Kidney (tissue), 14 donors: Measurements from ENCODE around the gene CCT6A. TPM values are rescaled to one million over a fixed set of nuclear protein-coding genes. Genes with fewer than 3 reads are reported as not detected.
"Not testable (repeated sequence)": the region's sequence is repeated elsewhere in the genome, so short reads cannot be mapped to it uniquely, and the experiment has no call there.

Source experiments
- DNase-seq, 5 donors: peaks; one replicate each; pipeline ENCODE4 v3.0.0-alpha.2; 2013 to 2020
- FAIRE-seq: peaks from 2 replicates; lab custom pipeline; 2012; peaks lifted over from hg19 to GRCh38; lab: Jason Lieb, UNC
- H3K27ac ChIP-seq, 2 donors: one replicate each; pipeline ENCODE4 v1.7.0; 2013; ENCODE audit warnings: low read depth in 2 of 2, low read length in 2 of 2, inconsistent platforms in 1 of 2
- H3K27me3 ChIP-seq: one replicate; pipeline ENCODE4 v1.7.1; 2013; ENCODE audit warnings: low read length, inconsistent platforms; ENCODE audit not compliant: control insufficient read depth, insufficient read depth
- H3K36me3 ChIP-seq, 3 donors: one replicate each; pipeline versions ENCODE4 v1.7.0 to v1.7.1; 2013; ENCODE audit warnings: low read length in 3 of 3, control low read depth in 1 of 3, inconsistent platforms in 1 of 3; ENCODE audit not compliant: insufficient read depth in 3 of 3, control insufficient read depth in 2 of 3
- H3K4me1 ChIP-seq, 3 donors: one replicate each; pipeline versions ENCODE4 v1.7.0 to v1.7.1; 2013; ENCODE audit warnings: low read length in 3 of 3, inconsistent platforms in 1 of 3, low read depth in 1 of 3; ENCODE audit not compliant: control insufficient read depth in 2 of 3, insufficient read depth in 2 of 3
- H3K4me3 ChIP-seq, 3 donors: one replicate each; pipeline versions ENCODE4 v1.7.0 to v1.8.1; 2013; ENCODE audit warnings: low read length in 3 of 3, control low read depth in 1 of 3, inconsistent platforms in 1 of 3
- H3K9ac ChIP-seq, 3 donors: one replicate each; pipeline versions ENCODE4 v1.7.0 to v1.7.1; 2013; ENCODE audit warnings: low read length in 3 of 3, control low read depth in 1 of 3, inconsistent platforms in 1 of 3
- H3K9me3 ChIP-seq, 3 donors: one replicate each; pipeline versions ENCODE4 v1.7.0 to v1.7.1; 2013; ENCODE audit warnings: low read length in 3 of 3, control low read depth in 1 of 3, inconsistent platforms in 1 of 3; ENCODE audit not compliant: control insufficient read depth in 2 of 3, insufficient read depth in 1 of 3
- CTCF ChIP-seq: IDR thresholded peaks from 3 replicates; pipeline ENCODE4 v1.5.1; 2012; ENCODE audit warnings: mild to moderate bottlenecking, moderate library complexity, borderline replicate concordance; ENCODE audit not compliant: insufficient read depth; ENCODE audit errors: extremely low read depth
- intact Hi-C: fragments of 100-400 bp; cut with DNase I; formaldehyde crosslinking; loops from one replicate; pipeline ENCODE4 v1.11.1; 2022
- polyA plus RNA-seq: library from polyadenylated mRNA; stranded (reverse); fragments of 350-450 nt; fragmentation: Illumina TruSeq; extraction: RNeasy Lipid Tissue Mini Kit (QIAGEN cat#74804); gene quantifications from one replicate; pipeline ENCODE4 v1.2.3, GENCODE V29; 2014; ENCODE audit warnings: low read depth, low replicate concordance; ENCODE audit not compliant: insufficient read depth
- total RNA-seq: library from RNA; stranded (reverse); fragmentation: NEBNext Ultra II Directional; extraction: Animal tissue kit (Norgen Biotek cat#: 25700); gene quantifications from one replicate; pipeline ENCODE4 v1.2.1, GENCODE V29; 2021
- donor health status: control.
- donor health status: control.
- donor health status: control.
- donor health status: control.
- donor health status: control.
- donor health status: DM: yes; HTN: yes; CAD: no.
- donor health status: Normal renal cell carcinoma (clear cell type).

The CCT6A gene
- total and polyA plus RNA-seq, 2 donors from 2014 or later: 92.8 to 124 TPM

GRCh38 chr7:56097700-56098099 lies 46.1 kb downstream of the CCT6A start:
- intact Hi-C loops: no loop called here
- Histone ChIP-seq H3K9me3 (no peaks in the 10 kb centered on the region), H3K27me3 (no peaks in the 10 kb centered on the region), H3K36me3 (peaks cover 1 to 32% (median 11%) of the 10 kb centered on the region in 3 donors), H3K9ac (no peak overlapping the region), H3K4me1 (peaks cover 0 to 3% (median 0%) of the 10 kb centered on the region in 3 donors), H3K4me3 (no peak overlapping the region), H3K27ac (no peak overlapping the region)
- FAIRE-seq (no peak), DNase-seq (no peak)
- TF ChIP-seq CTCF: no peak

GRCh38 chr7:56098187-56099008 lies 46.8 kb downstream of the CCT6A start:
- H3K27ac ChIP-seq, DNase-seq, H3K9me3 ChIP-seq, H3K4me3 ChIP-seq, H3K4me1 ChIP-seq, H3K9ac ChIP-seq, FAIRE-seq, H3K27me3 ChIP-seq, intact Hi-C loops: not testable (repeated sequence)
- H3K36me3 ChIP-seq: peaks cover 3 to 36% (median 14%) of the 10 kb centered on the region in 3 donors

GRCh38 chr7:56099653-56100052 lies 48.1 kb downstream of the CCT6A start:
- no peaks in the 10 kb centered on the region for H3K9me3 ChIP-seq
- no peak overlapping the region for H3K27ac ChIP-seq
- no peak overlapping the region for H3K4me3 ChIP-seq
- DNase-seq (no peak), FAIRE-seq (no peak)
- peaks cover 3 to 46% (median 20%) of the 10 kb centered on the region in 3 donors for H3K36me3 ChIP-seq
- no peaks in the 10 kb centered on the region for H3K27me3 ChIP-seq
- H3K4me1 ChIP-seq: no peaks in the 10 kb centered on the region
- no peak for TF ChIP-seq CTCF
- H3K9ac ChIP-seq: no peak overlapping the region
- intact Hi-C loops: no loop called here

GRCh38 chr7:56104138-56104537 lies 52.6 kb downstream of the CCT6A start:
- DNase-seq, FAIRE-seq, intact Hi-C loops: not testable (repeated sequence)

More at GRCh38 chr7:56104138-56104537, 52.6 kb downstream of the CCT6A start:
- H3K36me3 ChIP-seq: peaks cover 3 to 46% (median 20%) of the 10 kb centered on the region in 3 donors
- not testable (repeated sequence) for H3K9me3 ChIP-seq, H3K27me3 ChIP-seq, H3K4me1 ChIP-seq, H3K9ac ChIP-seq, H3K4me3 ChIP-seq, H3K27ac ChIP-seq
